Stimulated activated CD4-positive, alpha-beta T cell treated with anti-CD3 and anti-CD28 coated beads, TNF-alpha, amount 100 ng/mL, for 1 hour (primary cell): Measurements from ENCODE around the gene PNMA6E.
"Not testable (repeated sequence)": the region's sequence is repeated elsewhere in the genome, so short reads cannot be mapped to it uniquely, and the experiment has no call there.

Source experiments
- DNase-seq, 3 donors: peaks; one replicate each; pipeline ENCODE4 v3.0.0-alpha.2; 2020; ENCODE audit warnings: low read depth in 3 of 3, low spot score in 1 of 3

The PNMA6E gene

GRCh38 chrX:153409414-153410101 is 8.4 kb upstream of the PNMA6E start:
- DNase-seq: no peak

- no peak for DNase-seq
Observed at GRCh38 chrX:153408871-153409351, 7.8 kb upstream of the PNMA6E start.

GRCh38 chrX:153408221-153408721 is 7.1 kb upstream of the PNMA6E start:
- no peak for DNase-seq

GRCh38 chrX:153407736-153408135 is 6.6 kb upstream of the PNMA6E start:
- DNase-seq: no peak

- DNase-seq: no peak
Observed at GRCh38 chrX:153406903-153407302, 5.8 kb upstream of the PNMA6E start.

GRCh38 chrX:153406011-153406410 is 4.9 kb upstream of the PNMA6E start:
- DNase-seq: no peak

GRCh38 chrX:153405426-153405825 is 4.3 kb upstream of the PNMA6E start:
- no peak for DNase-seq

GRCh38 chrX:153404333-153404732 is 3.2 kb upstream of the PNMA6E start:
- not testable (repeated sequence) for DNase-seq

GRCh38 chrX:153400146-153401132 is 711 bp downstream of the PNMA6E start:
- DNase-seq: peak in 2 of 3 donors; percentile 16 to 35

- DNase-seq: no peak
Observed at GRCh38 chrX:153398275-153398960, 2.7 kb downstream of the PNMA6E start.

- no peak for DNase-seq
Observed at GRCh38 chrX:153397256-153397960, 3.7 kb downstream of the PNMA6E start.

GRCh38 chrX:153396320-153397195 is 4.6 kb downstream of the PNMA6E start:
- DNase-seq: no peak

- no peak for DNase-seq
Observed at GRCh38 chrX:153395613-153396319, 5.4 kb downstream of the PNMA6E start.

- DNase-seq: no peak
Observed at GRCh38 chrX:153394612-153395011, 6.5 kb downstream of the PNMA6E start.

GRCh38 chrX:153392642-153393321 is 8.4 kb downstream of the PNMA6E start:
- DNase-seq: no peak

- DNase-seq: not testable (repeated sequence)
Observed at GRCh38 chrX:153389460-153389768, 11.7 kb downstream of the PNMA6E start.

GRCh38 chrX:153388722-153389459 is 12.3 kb downstream of the PNMA6E start:
- DNase-seq: no peak
